WI38 (cell line): ENCODE data around the gene RBBP4.

Experiments used
- H3K4me3 ChIP-seq: 2 replicates; pipeline ENCODE4 v1.5.1; 2011; ENCODE audit warnings: low read depth, mild to moderate bottlenecking, control low read depth, low read length
- CTCF ChIP-seq: IDR thresholded peaks from 2 replicates; pipeline ENCODE4 v1.5.1; 2012; ENCODE audit warnings: low read depth, mild to moderate bottlenecking, control low read depth, low read length

Gene RBBP4

GRCh38 chr1:32729254-32730046 lies 78.4 kb downstream of the RBBP4 start:
- TF ChIP-seq CTCF, result no peak
- H3K4me3 ChIP-seq, result no peak overlapping the region

GRCh38 chr1:32733582-32734321 lies 82.7 kb downstream of the RBBP4 start:
- H3K4me3 ChIP-seq, result no peak overlapping the region
- no peak for TF ChIP-seq CTCF
